NT2/D1 (cell line): ENCODE data around the gene IL3.

Experiments used
- SUZ12 ChIP-seq: IDR thresholded peaks from 2 replicates; pipeline ENCODE4 v1.6.1; 2011; ENCODE audit not compliant: insufficient read length, insufficient read depth; ENCODE audit errors: extremely low read depth
- YY1 ChIP-seq: IDR thresholded peaks from 2 replicates; pipeline ENCODE4 v1.6.1; 2011; ENCODE audit not compliant: insufficient read length, insufficient read depth
- ZNF274 ChIP-seq: IDR thresholded peaks from 2 replicates; pipeline ENCODE4 v1.6.1; 2011; ENCODE audit warnings: mild to moderate bottlenecking, low read depth, low read length

GRCh38 chr5:132010989-132011621 lies 49.4 kb upstream of the IL3 start:
- TF ChIP-seq YY1 (no peak), SUZ12 (peak; percentile 47), ZNF274 (no peak)
